Amygdala (tissue), 56 donors: ENCODE measurements around the gene SLC1A1.
"Not testable (repeated sequence)": the region's sequence is repeated elsewhere in the genome, so short reads cannot be mapped to it uniquely, and the experiment has no call there.

Experiments used
- DNase-seq, 56 donors: peaks; one replicate each; lab custom pipeline; 2025; lab: John Stamatoyannopoulos, UW

The SLC1A1 gene

GRCh38 chr9:4503103-4503502, 12.8 kb downstream of the SLC1A1 start:
- DNase-seq: no peak

- no peak for DNase-seq
Measured at GRCh38 chr9:4504250-4504649, 14.0 kb downstream of the SLC1A1 start.

- DNase-seq: no peak
Measured at GRCh38 chr9:4506490-4506889, 16.2 kb downstream of the SLC1A1 start.

- DNase-seq: no peak
Measured at GRCh38 chr9:4507306-4508130, 17.2 kb downstream of the SLC1A1 start.

GRCh38 chr9:4508246-4508906, 18.1 kb downstream of the SLC1A1 start:
- no peak for DNase-seq

GRCh38 chr9:4508907-4509589, 18.8 kb downstream of the SLC1A1 start:
- DNase-seq: no peak

- DNase-seq: no peak
Measured at GRCh38 chr9:4509590-4509984, 19.3 kb downstream of the SLC1A1 start.

- DNase-seq: no peak
Measured at GRCh38 chr9:4510546-4511322, 20.5 kb downstream of the SLC1A1 start.

- no peak for DNase-seq
Measured at GRCh38 chr9:4514252-4515128, 24.2 kb downstream of the SLC1A1 start.

GRCh38 chr9:4515958-4516375, 25.7 kb downstream of the SLC1A1 start:
- peak in 6 of 56 donors; percentile 0 to 11 (median 3) for DNase-seq

GRCh38 chr9:4517274-4517673, 27.0 kb downstream of the SLC1A1 start:
- no peak for DNase-seq

GRCh38 chr9:4519604-4520003, 29.3 kb downstream of the SLC1A1 start:
- DNase-seq: no peak

GRCh38 chr9:4520055-4520454, 29.8 kb downstream of the SLC1A1 start:
- no peak for DNase-seq

- no peak for DNase-seq
Measured at GRCh38 chr9:4530375-4530774, 40.1 kb downstream of the SLC1A1 start.

GRCh38 chr9:4530831-4531230, 40.6 kb downstream of the SLC1A1 start:
- DNase-seq: not testable (repeated sequence)

GRCh38 chr9:4531355-4531754, 41.1 kb downstream of the SLC1A1 start:
- DNase-seq: not testable (repeated sequence)

- not testable (repeated sequence) for DNase-seq
Measured at GRCh38 chr9:4533881-4534280, 43.6 kb downstream of the SLC1A1 start.

GRCh38 chr9:4536196-4536595, 45.9 kb downstream of the SLC1A1 start:
- DNase-seq: not testable (repeated sequence)

GRCh38 chr9:4537581-4537980, 47.3 kb downstream of the SLC1A1 start:
- no peak for DNase-seq

GRCh38 chr9:4538107-4538506, 47.8 kb downstream of the SLC1A1 start:
- DNase-seq: no peak
